ENCODE data around the gene ANKMY2.

The ANKMY2 gene

GRCh38 chr7:16564909-16565426 is 80.6 kb downstream of the ANKMY2 start:
- ChIA-PET CTCF (interaction anchor here (0.6 to 4.9 kb wide), 62 partner anchors 9 to 798 kb away, joined by 3 to 104 read pairs (median 4); partner anchors contain the start of gene LRRC72), POLR2A (no interaction called here)

GRCh38 chr7:16564023-16564380 is 81.6 kb downstream of the ANKMY2 start:
- TF ChIP-seq CTCF (IDR thresholded peaks at IDR 0.05; ENCODE audit: insufficient read depth, low read length, missing control alignments), result no peak
- no peak overlapping the region for H3K4me3 ChIP-seq (ENCODE audit: low read depth, low read length)
- POLR2A ChIA-PET, result no interaction called here
- no peak for DNase-seq (ENCODE audit: low read depth, low spot score)
- CTCF ChIA-PET, result interaction anchor here (0.7 to 4.9 kb wide), 28 partner anchors 10 to 797 kb away, joined by 3 to 104 read pairs (median 5); partner anchors contain the start of gene LRRC72

More at GRCh38 chr7:16564909-16565426, 80.6 kb downstream of the ANKMY2 start:
- peak; percentile 9 for DNase-seq (ENCODE audit: low read depth, low spot score)
- TF ChIP-seq CTCF (IDR thresholded peaks at IDR 0.05; ENCODE audit: insufficient read depth, low read length, missing control alignments), result peak; percentile 54
- no peak overlapping the region for H3K4me3 ChIP-seq (ENCODE audit: low read depth, low read length)

- DNase-seq (ENCODE audit: low read depth, low spot score), result no peak
- POLR2A ChIA-PET, result no interaction called here
- H3K4me3 ChIP-seq (ENCODE audit: low read depth, low read length), result no peak overlapping the region
- CTCF ChIA-PET, result interaction anchor here (1.2 to 4.9 kb wide), 7 partner anchors 15 to 490 kb away, joined by 4 to 104 read pairs (median 30); no protein-coding TSS in a partner anchor
- TF ChIP-seq CTCF (IDR thresholded peaks at IDR 0.05; ENCODE audit: insufficient read depth, low read length, missing control alignments), result no peak
Measured at GRCh38 chr7:16563281-16564022, 82.1 kb downstream of the ANKMY2 start.

- no peak for TF ChIP-seq CTCF (IDR thresholded peaks at IDR 0.05; ENCODE audit: insufficient read depth, low read length, missing control alignments)
- DNase-seq (ENCODE audit: low read depth, low spot score), result no peak
- no peak overlapping the region for H3K4me3 ChIP-seq (ENCODE audit: low read depth, low read length)
- POLR2A ChIA-PET, result no interaction called here
- CTCF ChIA-PET, result interaction anchor here (0.8 to 4.9 kb wide), 5 partner anchors 9 to 485 kb away, joined by 4 to 104 read pairs (median 5); no protein-coding TSS in a partner anchor
Measured at GRCh38 chr7:16562456-16563220, 82.9 kb downstream of the ANKMY2 start.

GRCh38 chr7:16561943-16562342 is 83.6 kb downstream of the ANKMY2 start:
- ChIA-PET CTCF (interaction anchor here (0.8 to 2.5 kb wide), 4 partner anchors 9 to 584 kb away, joined by 3 to 8 read pairs (median 5); no protein-coding TSS in a partner anchor), POLR2A (no interaction called here)
- no peak overlapping the region for H3K4me3 ChIP-seq (ENCODE audit: low read depth, low read length)
- TF ChIP-seq CTCF (IDR thresholded peaks at IDR 0.05; ENCODE audit: insufficient read depth, low read length, missing control alignments), result no peak
- no peak for DNase-seq (ENCODE audit: low read depth, low spot score)

Data from AG04449 (cell line).